NB4 (cell line): Measurements from ENCODE around the gene BPIFB6.

Source experiments
- DNase-seq: peaks from one replicate; pipeline ENCODE4 v3.0.0; 2010; ENCODE audit warnings: low read depth
- H3K4me3 ChIP-seq: one replicate; pipeline ENCODE4 v1.5.1; 2011; ENCODE audit warnings: mild to moderate bottlenecking, low read depth, low read length, moderate library complexity
- MYC ChIP-seq: IDR thresholded peaks from 2 replicates; pipeline ENCODE4 v1.6.1; 2011; ENCODE audit warnings: low read depth, low read length
- POLR2A ChIP-seq: IDR thresholded peaks from 2 replicates; pipeline ENCODE4 v1.6.1; 2011; ENCODE audit warnings: mild to moderate bottlenecking; ENCODE audit not compliant: insufficient read length; ENCODE audit errors: extremely low read depth
- TF ChIP-seq, protein P1 (sequence below): IDR thresholded peaks from 2 replicates; pipeline ENCODE4 v1.6.1; 2011; ENCODE audit warnings: low read depth, low read length
- TF ChIP-seq, protein P2 (sequence below): IDR thresholded peaks from one replicate; pipeline ENCODE4 v1.5.1; 2012; ENCODE audit warnings: low read depth, low read length

Gene BPIFB6

GRCh38 chr20:33028875-33029274, 2.6 kb upstream of the BPIFB6 start:
- H3K4me3 ChIP-seq, result no peak overlapping the region
- DNase-seq, result no peak
- TF ChIP-seq, protein P1, sequence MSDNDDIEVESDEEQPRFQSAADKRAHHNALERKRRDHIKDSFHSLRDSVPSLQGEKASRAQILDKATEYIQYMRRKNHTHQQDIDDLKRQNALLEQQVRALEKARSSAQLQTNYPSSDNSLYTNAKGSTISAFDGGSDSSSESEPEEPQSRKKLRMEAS, result no peak
- TF ChIP-seq, protein P2, sequence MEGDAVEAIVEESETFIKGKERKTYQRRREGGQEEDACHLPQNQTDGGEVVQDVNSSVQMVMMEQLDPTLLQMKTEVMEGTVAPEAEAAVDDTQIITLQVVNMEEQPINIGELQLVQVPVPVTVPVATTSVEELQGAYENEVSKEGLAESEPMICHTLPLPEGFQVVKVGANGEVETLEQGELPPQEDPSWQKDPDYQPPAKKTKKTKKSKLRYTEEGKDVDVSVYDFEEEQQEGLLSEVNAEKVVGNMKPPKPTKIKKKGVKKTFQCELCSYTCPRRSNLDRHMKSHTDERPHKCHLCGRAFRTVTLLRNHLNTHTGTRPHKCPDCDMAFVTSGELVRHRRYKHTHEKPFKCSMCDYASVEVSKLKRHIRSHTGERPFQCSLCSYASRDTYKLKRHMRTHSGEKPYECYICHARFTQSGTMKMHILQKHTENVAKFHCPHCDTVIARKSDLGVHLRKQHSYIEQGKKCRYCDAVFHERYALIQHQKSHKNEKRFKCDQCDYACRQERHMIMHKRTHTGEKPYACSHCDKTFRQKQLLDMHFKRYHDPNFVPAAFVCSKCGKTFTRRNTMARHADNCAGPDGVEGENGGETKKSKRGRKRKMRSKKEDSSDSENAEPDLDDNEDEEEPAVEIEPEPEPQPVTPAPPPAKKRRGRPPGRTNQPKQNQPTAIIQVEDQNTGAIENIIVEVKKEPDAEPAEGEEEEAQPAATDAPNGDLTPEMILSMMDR, result no peak
- TF ChIP-seq POLR2A (no peak), MYC (no peak)

- H3K4me3 ChIP-seq, result no peak overlapping the region
- TF ChIP-seq, protein P2, result no peak
- TF ChIP-seq, protein P1, result no peak
- TF ChIP-seq POLR2A, result no peak
- TF ChIP-seq MYC, result no peak
- DNase-seq, result no peak
These were observed 1.4 kb upstream of the BPIFB6 start for GRCh38 chr20:33030076-33030475.

- DNase-seq, result no peak
- TF ChIP-seq, protein P2, result no peak
- TF ChIP-seq POLR2A (no peak), MYC (no peak)
- TF ChIP-seq, protein P1, result no peak
- no peak overlapping the region for H3K4me3 ChIP-seq
These were observed 879 bp upstream of the BPIFB6 start for GRCh38 chr20:33030569-33030968.

DNA sequence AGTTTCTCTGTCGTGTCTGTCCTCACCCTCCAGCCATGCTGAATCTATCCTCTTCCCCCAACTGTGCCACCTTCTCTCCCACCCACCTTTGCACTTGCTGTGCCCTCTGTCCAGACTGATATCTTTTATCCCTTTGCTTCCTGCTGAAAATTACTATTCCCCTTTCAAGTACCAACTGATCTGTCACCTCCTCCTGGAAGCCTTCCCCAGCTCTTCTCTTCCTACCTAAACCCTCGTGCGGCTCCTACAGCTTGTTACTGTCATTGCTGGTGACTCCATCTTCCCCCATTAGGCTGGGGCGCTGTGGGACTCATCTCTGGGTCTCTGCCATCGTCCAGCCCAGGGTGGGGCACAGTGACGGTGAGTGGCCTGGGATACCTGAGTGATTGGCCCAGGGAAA, 1.1 kb downstream of the BPIFB6 start:
- no peak for DNase-seq
- no peak overlapping the region for H3K4me3 ChIP-seq
- TF ChIP-seq MYC, result no peak
- no peak for TF ChIP-seq POLR2A
- TF ChIP-seq, protein P2, result no peak
- TF ChIP-seq, protein P1, result no peak

GRCh38 chr20:33033381-33033780, 1.9 kb downstream of the BPIFB6 start:
- TF ChIP-seq, protein P2, result no peak
- TF ChIP-seq POLR2A, result no peak
- TF ChIP-seq MYC, result no peak
- TF ChIP-seq, protein P1, result no peak
- no peak overlapping the region for H3K4me3 ChIP-seq
- DNase-seq, result no peak
